Measurements from ENCODE around the gene JMJD1C.

GRCh38 chr10:63489838-63490237 is 24.1 kb upstream of the JMJD1C start:
- TF ChIP-seq CTCF (IDR thresholded peaks at IDR 0.05) (no peak), POLR2AphosphoS5 (IDR thresholded peaks at IDR 0.05; ENCODE audit: insufficient read depth in 1 of 2, low read depth in 1 of 2) (no peak)
